Body of pancreas (tissue), 4 donors: ENCODE measurements around the gene EDN1.

ENCODE experiments used
- POLR2A ChIP-seq, 3 donors: fragments of 450-650 bp; IDR thresholded peaks; one replicate each; pipeline ENCODE4 v1.6.1; 2016; ENCODE audit warnings: antibody characterized with exemption in 3 of 3, mild to moderate bottlenecking in 2 of 3
- TF ChIP-seq, protein P1 (sequence below), 7 experiments: fragments of 450-650 bp in 4 of 7; fragments of 200-600 bp in 3 of 7; sonication (generic) in 3 of 7; IDR thresholded peaks; one replicate each; pipeline ENCODE4 v1.5.1; 2016 to 2019; ENCODE audit warnings: antibody characterized with exemption in 7 of 7

DNA sequence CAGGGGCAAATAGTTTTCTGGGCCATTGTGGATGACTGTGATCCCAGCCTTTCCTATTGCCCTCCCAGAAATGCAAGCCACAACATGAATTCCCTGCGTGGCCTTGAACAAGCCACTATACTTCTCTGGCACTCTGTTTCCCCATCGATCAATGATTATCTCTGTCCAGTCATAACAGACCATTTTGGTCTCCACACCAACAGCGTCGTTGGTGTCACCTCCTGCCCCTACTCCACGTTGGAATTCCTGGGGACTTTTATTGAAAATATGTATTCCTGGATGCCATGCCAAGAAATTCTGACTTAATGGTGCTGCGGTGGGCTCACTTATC is 50.3 kb downstream of the EDN1 start:
- TF ChIP-seq, protein P1, sequence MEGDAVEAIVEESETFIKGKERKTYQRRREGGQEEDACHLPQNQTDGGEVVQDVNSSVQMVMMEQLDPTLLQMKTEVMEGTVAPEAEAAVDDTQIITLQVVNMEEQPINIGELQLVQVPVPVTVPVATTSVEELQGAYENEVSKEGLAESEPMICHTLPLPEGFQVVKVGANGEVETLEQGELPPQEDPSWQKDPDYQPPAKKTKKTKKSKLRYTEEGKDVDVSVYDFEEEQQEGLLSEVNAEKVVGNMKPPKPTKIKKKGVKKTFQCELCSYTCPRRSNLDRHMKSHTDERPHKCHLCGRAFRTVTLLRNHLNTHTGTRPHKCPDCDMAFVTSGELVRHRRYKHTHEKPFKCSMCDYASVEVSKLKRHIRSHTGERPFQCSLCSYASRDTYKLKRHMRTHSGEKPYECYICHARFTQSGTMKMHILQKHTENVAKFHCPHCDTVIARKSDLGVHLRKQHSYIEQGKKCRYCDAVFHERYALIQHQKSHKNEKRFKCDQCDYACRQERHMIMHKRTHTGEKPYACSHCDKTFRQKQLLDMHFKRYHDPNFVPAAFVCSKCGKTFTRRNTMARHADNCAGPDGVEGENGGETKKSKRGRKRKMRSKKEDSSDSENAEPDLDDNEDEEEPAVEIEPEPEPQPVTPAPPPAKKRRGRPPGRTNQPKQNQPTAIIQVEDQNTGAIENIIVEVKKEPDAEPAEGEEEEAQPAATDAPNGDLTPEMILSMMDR (IDR thresholded peaks at IDR 0.05) = no peak
- no peak for TF ChIP-seq POLR2A (IDR thresholded peaks at IDR 0.05)
